Measurements from ENCODE around the gene TECPR2.

Gene TECPR2

DNA sequence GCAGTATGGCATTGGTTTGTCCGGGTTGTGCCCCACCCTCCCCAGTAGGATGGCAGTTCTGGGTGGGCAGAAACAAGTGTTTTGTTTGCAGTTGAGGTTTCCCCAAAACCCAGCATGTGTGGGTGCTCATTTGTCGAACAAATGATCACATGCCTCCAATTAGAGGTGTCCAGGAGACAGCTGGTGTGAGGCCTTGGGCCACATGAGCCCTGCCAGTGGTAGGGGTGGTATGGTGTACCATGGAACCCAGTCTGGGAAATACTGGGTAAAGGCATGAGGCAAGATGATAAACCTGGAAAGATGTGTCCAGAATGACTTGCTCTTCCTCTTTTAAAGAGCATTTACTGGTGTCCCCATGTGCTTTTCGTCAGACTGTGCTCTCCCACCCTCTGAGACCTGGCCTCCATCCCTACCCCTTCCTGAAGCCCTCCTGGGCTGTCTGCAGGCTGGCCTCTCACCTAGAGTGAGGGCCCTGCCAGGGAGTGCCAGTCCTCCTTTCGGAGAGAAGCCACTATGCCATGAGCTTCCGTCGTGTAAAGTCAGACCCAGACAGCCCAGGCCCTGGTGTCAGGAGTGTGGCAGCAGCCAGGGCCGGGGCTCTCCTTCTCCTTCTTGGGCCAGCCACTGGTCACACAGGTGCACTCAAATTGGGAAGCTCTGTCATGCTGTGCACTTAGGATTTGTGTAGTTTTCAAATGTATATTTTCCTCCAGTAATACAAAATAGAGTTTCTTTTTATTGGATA is 129.2 kb downstream of the TECPR2 start:
- no peak overlapping the region for H3K4me3 ChIP-seq (replicated peaks; ENCODE audit: low read depth, low read length)
- DNase-seq (ENCODE audit: extremely low read depth, low read depth): no peak
- TF ChIP-seq, protein P1, sequence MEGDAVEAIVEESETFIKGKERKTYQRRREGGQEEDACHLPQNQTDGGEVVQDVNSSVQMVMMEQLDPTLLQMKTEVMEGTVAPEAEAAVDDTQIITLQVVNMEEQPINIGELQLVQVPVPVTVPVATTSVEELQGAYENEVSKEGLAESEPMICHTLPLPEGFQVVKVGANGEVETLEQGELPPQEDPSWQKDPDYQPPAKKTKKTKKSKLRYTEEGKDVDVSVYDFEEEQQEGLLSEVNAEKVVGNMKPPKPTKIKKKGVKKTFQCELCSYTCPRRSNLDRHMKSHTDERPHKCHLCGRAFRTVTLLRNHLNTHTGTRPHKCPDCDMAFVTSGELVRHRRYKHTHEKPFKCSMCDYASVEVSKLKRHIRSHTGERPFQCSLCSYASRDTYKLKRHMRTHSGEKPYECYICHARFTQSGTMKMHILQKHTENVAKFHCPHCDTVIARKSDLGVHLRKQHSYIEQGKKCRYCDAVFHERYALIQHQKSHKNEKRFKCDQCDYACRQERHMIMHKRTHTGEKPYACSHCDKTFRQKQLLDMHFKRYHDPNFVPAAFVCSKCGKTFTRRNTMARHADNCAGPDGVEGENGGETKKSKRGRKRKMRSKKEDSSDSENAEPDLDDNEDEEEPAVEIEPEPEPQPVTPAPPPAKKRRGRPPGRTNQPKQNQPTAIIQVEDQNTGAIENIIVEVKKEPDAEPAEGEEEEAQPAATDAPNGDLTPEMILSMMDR (IDR thresholded peaks at IDR 0.05; ENCODE audit: low read depth, low read length, missing control alignments): no peak

DNA sequence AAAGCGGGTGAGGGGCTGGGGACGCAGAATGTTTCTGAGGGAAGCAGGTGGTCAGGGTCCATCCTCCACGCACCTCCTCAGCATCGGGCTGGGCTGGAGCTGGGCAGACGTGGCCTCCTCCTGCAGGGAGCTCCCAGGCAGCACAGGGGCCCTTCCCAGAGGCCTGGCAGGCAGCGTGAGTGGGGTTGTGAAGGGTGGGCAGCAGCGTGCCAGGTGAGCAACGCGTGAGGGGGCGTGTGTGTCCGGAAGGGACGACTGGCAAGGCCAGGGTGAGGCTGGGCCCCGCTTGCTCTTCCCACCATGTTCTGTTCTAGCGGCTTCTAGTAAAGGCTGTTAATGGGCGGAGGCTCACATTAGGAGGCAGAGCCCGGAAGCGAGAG is 129.8 kb downstream of the TECPR2 start:
- H3K4me3 ChIP-seq (replicated peaks; ENCODE audit: low read depth, low read length): no peak overlapping the region
- DNase-seq (ENCODE audit: extremely low read depth, low read depth): no peak
- TF ChIP-seq, protein P1 (IDR thresholded peaks at IDR 0.05; ENCODE audit: low read depth, low read length, missing control alignments): no peak

DNA sequence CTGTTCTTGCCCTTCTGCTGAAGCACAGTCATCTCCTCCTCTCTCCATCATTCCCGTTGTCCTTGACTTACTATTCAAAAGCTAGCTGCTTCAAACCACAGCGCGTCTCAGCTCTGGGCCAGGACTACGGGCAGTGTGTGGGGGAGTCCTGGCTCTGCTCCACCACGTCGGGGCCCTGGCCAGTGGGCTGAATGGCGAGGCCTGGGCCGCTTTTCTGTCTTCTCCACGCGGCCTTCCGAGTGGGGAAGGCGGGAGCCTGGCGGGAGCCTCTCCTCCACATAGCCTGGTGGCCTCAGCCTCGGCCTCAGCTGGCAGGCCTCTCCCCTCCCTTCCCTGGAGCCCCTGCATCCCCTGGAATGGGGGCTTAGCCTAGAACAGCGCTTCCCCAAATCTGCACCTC is 130.4 kb downstream of the TECPR2 start:
- TF ChIP-seq, protein P1 (IDR thresholded peaks at IDR 0.05; ENCODE audit: low read depth, low read length, missing control alignments): no peak
- no peak for DNase-seq (ENCODE audit: extremely low read depth, low read depth)
- H3K4me3 ChIP-seq (replicated peaks; ENCODE audit: low read depth, low read length): no peak overlapping the region

DNA sequence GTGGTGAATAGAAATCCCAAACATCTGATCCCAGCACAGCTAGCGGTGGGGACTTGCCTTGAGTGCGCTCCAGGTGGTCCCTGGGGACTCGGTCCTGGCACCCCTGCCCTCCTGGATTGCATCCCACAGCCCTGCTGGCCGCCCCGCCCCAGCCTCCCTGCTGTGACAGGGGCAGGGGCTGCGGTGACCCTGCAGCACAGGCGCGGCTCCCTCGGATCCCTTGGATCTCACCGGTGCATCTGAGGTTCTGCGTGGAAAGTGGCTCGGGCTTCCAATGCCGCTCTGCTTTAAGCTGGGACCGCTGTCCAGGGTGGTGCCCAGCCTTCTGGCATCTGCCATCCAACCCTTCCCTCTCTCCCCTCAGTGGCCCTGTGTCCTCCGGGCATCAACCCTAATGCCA is 130.8 kb downstream of the TECPR2 start:
- no peak for DNase-seq (ENCODE audit: extremely low read depth, low read depth)
- H3K4me3 ChIP-seq (replicated peaks; ENCODE audit: low read depth, low read length): no peak overlapping the region
- TF ChIP-seq, protein P1 (IDR thresholded peaks at IDR 0.05; ENCODE audit: low read depth, low read length, missing control alignments): no peak

DNA sequence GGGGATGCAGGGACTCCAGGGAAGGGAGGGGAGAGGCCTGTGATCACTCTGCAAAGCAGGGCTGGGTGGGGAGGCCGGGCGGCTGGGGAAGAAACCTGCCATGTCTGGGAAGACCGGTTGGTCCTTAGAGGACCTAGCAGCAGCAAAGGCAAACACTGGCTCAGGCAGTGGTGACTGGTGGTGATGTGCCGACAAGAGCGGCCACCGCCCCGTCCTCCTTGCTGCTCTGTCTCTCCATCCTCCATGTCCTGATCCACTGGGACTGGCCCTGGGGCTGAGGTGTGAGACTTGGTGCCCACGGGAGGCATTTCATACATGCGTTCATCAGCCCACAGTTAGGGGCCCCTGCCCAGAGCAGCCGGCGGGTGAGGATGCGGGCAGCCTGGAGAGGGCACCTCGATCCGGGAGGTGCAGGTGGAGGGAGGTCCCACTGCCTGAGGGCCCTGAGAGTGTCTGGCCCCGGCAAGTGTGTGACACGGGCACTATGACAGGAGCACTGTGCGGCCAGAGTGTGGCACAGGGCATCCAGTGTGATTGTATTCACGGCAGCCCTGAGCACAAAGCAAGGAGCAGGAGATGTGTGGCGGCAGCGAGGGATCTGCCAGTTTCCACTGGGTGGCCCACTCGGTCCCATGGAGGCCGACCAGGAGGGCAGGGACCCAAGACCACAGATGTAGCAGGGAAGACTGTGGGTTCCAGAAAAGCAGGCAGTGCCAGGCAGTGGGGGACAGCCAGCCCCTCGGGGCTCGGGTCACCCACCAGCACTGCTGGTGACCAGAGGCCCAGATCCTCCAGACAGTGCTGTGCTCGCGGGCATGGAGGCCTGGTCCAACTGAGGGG is 133.0 kb downstream of the TECPR2 start:
- TF ChIP-seq, protein P1 (IDR thresholded peaks at IDR 0.05; ENCODE audit: low read depth, low read length, missing control alignments): no peak
- DNase-seq (ENCODE audit: extremely low read depth, low read depth): no peak
- H3K4me3 ChIP-seq (replicated peaks; ENCODE audit: low read depth, low read length): no peak overlapping the region

DNA sequence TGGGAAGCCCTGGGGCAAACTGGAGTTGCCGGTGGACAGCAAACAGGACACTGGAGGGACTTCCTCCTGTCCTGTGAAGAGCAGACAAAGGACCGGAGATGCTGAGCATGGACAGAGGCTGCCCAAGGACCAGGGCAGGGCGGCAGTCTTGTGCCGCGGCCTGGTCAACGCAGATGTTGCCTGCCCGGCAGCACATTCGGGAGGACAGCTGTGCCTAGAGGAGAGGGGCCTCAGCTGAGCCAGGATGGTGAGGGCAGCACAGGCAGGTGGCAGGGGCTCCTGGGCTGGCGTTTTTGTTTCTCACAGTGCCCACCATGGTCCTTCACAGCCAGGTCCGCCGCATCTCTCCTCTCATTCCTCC is 133.6 kb downstream of the TECPR2 start:
- no peak for DNase-seq (ENCODE audit: extremely low read depth, low read depth)
- TF ChIP-seq, protein P1 (IDR thresholded peaks at IDR 0.05; ENCODE audit: low read depth, low read length, missing control alignments): no peak
- no peak overlapping the region for H3K4me3 ChIP-seq (replicated peaks; ENCODE audit: low read depth, low read length)

All from HFF-Myc (cell line).